CD4-positive, alpha-beta T cell (primary cell): ENCODE measurements around the gene EIF3L. TPM values are rescaled to one million over a fixed set of nuclear protein-coding genes. Genes with fewer than 3 reads are reported as not detected.

ENCODE experiments used
- ATAC-seq: fragments of 200-7000 bp; cut with Tn5 transposase; one replicate; pipeline ENCODE4 v1.10.0; 2022; ENCODE audit warnings: mild to moderate bottlenecking; ENCODE audit not compliant: poor library complexity
- CTCF ChIA-PET: fragments of 350-600 bp; sonication (Branson Sonifier 250); formaldehyde crosslinking; loops from one replicate; lab custom pipeline; 2021; ENCODE audit warnings: antibody characterized with exemption, inconsistent platforms; lab: Charles Lee
- POLR2A ChIA-PET: fragments of 350-600 bp; sonication (Branson Sonifier 250); formaldehyde crosslinking; loops from one replicate; lab custom pipeline; 2021; ENCODE audit warnings: antibody characterized with exemption, inconsistent platforms; lab: Charles Lee
- DNase-seq, 14 experiments: peaks; one replicate each; pipeline ENCODE4 v3.0.0-alpha.2; 2013 to 2020; ENCODE audit warnings: mixed read lengths in 2 of 14
- H3K27ac ChIP-seq, 2 donors: one replicate each; pipeline versions ENCODE4 v1.5.1 to v1.7.0; 2013; ENCODE audit warnings: low read length in 2 of 2, low read depth in 1 of 2, mild to moderate bottlenecking in 1 of 2
- H3K27me3 ChIP-seq, 2 experiments: 1 replicate in 1 of 2; 2 replicates in 1 of 2; pipeline versions ENCODE4 v1.6.1 to v1.7.0; 2013; ENCODE audit warnings: low read length in 2 of 2, control low read depth in 1 of 2, mild to moderate bottlenecking in 1 of 2, moderate library complexity in 1 of 2; ENCODE audit not compliant: insufficient read depth in 2 of 2, control insufficient read depth in 1 of 2
- H3K36me3 ChIP-seq: one replicate; pipeline ENCODE4 v1.6.1; 2013; ENCODE audit warnings: low read length, control low read depth; ENCODE audit not compliant: insufficient read depth
- H3K4me1 ChIP-seq: one replicate; pipeline ENCODE4 v1.6.1; 2013; ENCODE audit warnings: low read length, control low read depth; ENCODE audit not compliant: insufficient read depth
- H3K4me3 ChIP-seq: one replicate; pipeline ENCODE4 v1.5.1; 2013; ENCODE audit warnings: mild to moderate bottlenecking, low read length, moderate library complexity
- H3K9me3 ChIP-seq, 2 experiments: 1 replicate in 1 of 2; 2 replicates in 1 of 2; pipeline versions ENCODE4 v1.6.1 to v1.7.0; 2013; ENCODE audit warnings: low read length in 2 of 2, mild to moderate bottlenecking in 2 of 2, control low read depth in 1 of 2, moderate library complexity in 1 of 2; ENCODE audit not compliant: control insufficient read depth in 1 of 2, insufficient read depth in 1 of 2
- H3K27ac Mint-ChIP-seq: one replicate; pipeline ENCODE4 v1.8.0; 2020; ENCODE audit warnings: mixed read lengths
- H3K27me3 Mint-ChIP-seq: one replicate; pipeline ENCODE4 v1.8.0; 2021; ENCODE audit warnings: mixed read lengths
- H3K36me3 Mint-ChIP-seq: one replicate; pipeline ENCODE4 v1.8.0; 2021; ENCODE audit warnings: low read depth, mixed read lengths
- H3K4me1 Mint-ChIP-seq: one replicate; pipeline ENCODE4 v1.8.0; 2021; ENCODE audit warnings: low read depth, mixed read lengths
- H3K4me3 Mint-ChIP-seq: one replicate; pipeline ENCODE4 v1.8.0; 2020; ENCODE audit warnings: mild to moderate bottlenecking, mixed read lengths
- H3K9me3 Mint-ChIP-seq: one replicate; pipeline ENCODE4 v1.8.0; 2020; ENCODE audit warnings: mixed read lengths
- CTCF ChIP-seq: fragments of 200-600 bp; IDR thresholded peaks from one replicate; pipeline ENCODE4 v1.8.0; 2022; ENCODE audit warnings: antibody characterized with exemption, mild to moderate bottlenecking
- intact Hi-C, 2 experiments: fragments of 100-400 bp; cut with DNase I in 1 of 2; cut with micrococcal nuclease in 1 of 2; formaldehyde crosslinking; loops; one replicate each; pipeline versions ENCODE4 v1.15.1 to v1.9.0; 2023 to 2025; cut with DNase I, micrococcal nuclease
- total RNA-seq, 174 experiments: library from RNA in 2 of 174; stranded (reverse) in 2 of 174; gene quantifications; one replicate each; pipeline ENCODE4 v1.2.3 and lab custom pipeline; 2021 to 2026

Gene EIF3L
- total RNA-seq, 2 experiments from 2014 or later, result 525 to 541 TPM

DNA sequence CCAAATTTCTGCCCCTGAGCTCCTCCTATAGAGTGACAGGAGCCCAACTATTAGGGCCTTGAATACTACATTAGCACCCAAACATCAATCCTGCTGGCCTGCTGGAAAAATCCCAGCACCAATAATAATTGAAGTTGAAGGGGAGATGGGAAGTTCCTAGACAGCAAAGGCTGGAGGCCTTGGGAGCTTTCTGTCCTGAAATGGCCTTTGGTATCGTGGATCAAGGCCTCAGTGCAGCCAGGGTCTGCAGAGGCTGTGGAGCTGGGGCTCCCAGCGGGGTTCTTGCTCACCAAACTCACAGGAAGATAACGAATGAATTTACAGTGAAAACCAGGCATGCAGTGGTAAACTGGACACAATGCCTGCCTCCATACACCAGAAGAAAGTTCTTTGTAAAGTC is 47.7 kb downstream of the EIF3L start:
- H3K4me1 Mint-ChIP-seq, result peaks cover 33% of the 10 kb centered on the region
- intact Hi-C loops, result loop anchor here in 1 of 2 experiments (2.0 kb wide), 1 partner anchor 38 kb away; no protein-coding TSS in a partner anchor
- H3K9me3 Mint-ChIP-seq, result no peaks in the 10 kb centered on the region

GRCh38 chr22:37897807-37898206 is 48.6 kb downstream of the EIF3L start:
- CTCF ChIA-PET, result interaction anchor here (0.9 to 2.4 kb wide), 2 partner anchors 8 to 36 kb away, joined by 4 to 12 read pairs; partner anchors contain the start of gene MICALL1
- no peaks in the 10 kb centered on the region for H3K9me3 Mint-ChIP-seq

More for the DNA sequence above, 47.7 kb downstream of the EIF3L start:
- H3K4me3 ChIP-seq, result no peak overlapping the region
- peak overlapping the region; percentile 94 for H3K27ac Mint-ChIP-seq
- no peaks in the 10 kb centered on the region for H3K27me3 Mint-ChIP-seq
- POLR2A ChIA-PET, result interaction anchor here (1.1 to 2.8 kb wide), 3 partner anchors 9 to 53 kb away, joined by 3 to 37 read pairs (median 4); partner anchors contain the start of genes ANKRD54 and MICALL1
- peaks cover 2% of the 10 kb centered on the region for H3K36me3 Mint-ChIP-seq
- no peak overlapping the region for H3K4me3 Mint-ChIP-seq
- CTCF ChIA-PET, result interaction anchor here (0.9 to 2.4 kb wide), 3 partner anchors 9 to 37 kb away, joined by 3 to 12 read pairs (median 4); partner anchors contain the start of gene MICALL1
- no peaks in the 10 kb centered on the region for H3K27me3 ChIP-seq
- ATAC-seq, result no peak
- DNase-seq, result no peak
- peak overlapping the region; percentile 47 to 75 for H3K27ac ChIP-seq
- no peak for TF ChIP-seq CTCF
- H3K36me3 ChIP-seq, result peaks cover 4% of the 10 kb centered on the region
- no peaks in the 10 kb centered on the region for H3K9me3 ChIP-seq
- H3K4me1 ChIP-seq, result peaks cover 26% of the 10 kb centered on the region

GRCh38 chr22:37898441-37899181 is 49.4 kb downstream of the EIF3L start:
- no peaks in the 10 kb centered on the region for H3K27me3 Mint-ChIP-seq
- POLR2A ChIA-PET, result no interaction called here

More at GRCh38 chr22:37897807-37898206, 48.6 kb downstream of the EIF3L start:
- no peaks in the 10 kb centered on the region for H3K36me3 Mint-ChIP-seq
- Histone ChIP-seq H3K27me3 (no peaks in the 10 kb centered on the region), H3K27ac (no peak overlapping the region), H3K9me3 (no peaks in the 10 kb centered on the region), H3K4me1 (peaks cover 26% of the 10 kb centered on the region), H3K36me3 (peaks cover 3% of the 10 kb centered on the region), H3K4me3 (no peak overlapping the region)
- H3K4me3 Mint-ChIP-seq, result no peak overlapping the region
- ATAC-seq (no peak), DNase-seq (no peak)
- POLR2A ChIA-PET, result interaction anchor here (0.6 to 2.8 kb wide), 2 partner anchors 8 to 28 kb away, joined by 3 to 37 read pairs; partner anchors contain the start of gene MICALL1
- H3K27ac Mint-ChIP-seq, result peak overlapping the region; percentile 82
- peaks cover 33% of the 10 kb centered on the region for H3K4me1 Mint-ChIP-seq
- TF ChIP-seq CTCF, result no peak
- no peaks in the 10 kb centered on the region for H3K27me3 Mint-ChIP-seq
- intact Hi-C loops, result loop anchor here in 1 of 2 experiments (2.0 kb wide), 1 partner anchor 37 kb away; no protein-coding TSS in a partner anchor

More at GRCh38 chr22:37898441-37899181, 49.4 kb downstream of the EIF3L start:
- Histone ChIP-seq H3K27me3 (no peaks in the 10 kb centered on the region), H3K36me3 (no peaks in the 10 kb centered on the region), H3K9me3 (no peaks in the 10 kb centered on the region), H3K4me3 (no peak overlapping the region), H3K4me1 (peaks cover 26% of the 10 kb centered on the region), H3K27ac (no peak overlapping the region)
- Mint-ChIP-seq H3K9me3 (no peaks in the 10 kb centered on the region), H3K4me3 (no peak overlapping the region), H3K27ac (peak overlapping the region; percentile 82), H3K36me3 (no peaks in the 10 kb centered on the region), H3K4me1 (peaks cover 30% of the 10 kb centered on the region)
- TF ChIP-seq CTCF, result no peak
- ATAC-seq (no peak), DNase-seq (no peak)
- CTCF ChIA-PET, result no interaction called here
- intact Hi-C loops, result no loop called here
